A549 treated with ZK216348 at 1 μM for 4 hours (cell line): ENCODE measurements around the gene BECN2. TPM values are rescaled to one million over a fixed set of nuclear protein-coding genes. Genes with fewer than 3 reads are reported as not detected.

Source experiments
- total RNA-seq: library from RNA; stranded (reverse); fragments of 200-300 nt; extraction: Qiagen RNA extraction; gene quantifications from 5 replicates; pipeline ENCODE4 v1.2.3, GENCODE V29; 2022; ENCODE audit warnings: low read depth

The BECN2 gene, protein sequence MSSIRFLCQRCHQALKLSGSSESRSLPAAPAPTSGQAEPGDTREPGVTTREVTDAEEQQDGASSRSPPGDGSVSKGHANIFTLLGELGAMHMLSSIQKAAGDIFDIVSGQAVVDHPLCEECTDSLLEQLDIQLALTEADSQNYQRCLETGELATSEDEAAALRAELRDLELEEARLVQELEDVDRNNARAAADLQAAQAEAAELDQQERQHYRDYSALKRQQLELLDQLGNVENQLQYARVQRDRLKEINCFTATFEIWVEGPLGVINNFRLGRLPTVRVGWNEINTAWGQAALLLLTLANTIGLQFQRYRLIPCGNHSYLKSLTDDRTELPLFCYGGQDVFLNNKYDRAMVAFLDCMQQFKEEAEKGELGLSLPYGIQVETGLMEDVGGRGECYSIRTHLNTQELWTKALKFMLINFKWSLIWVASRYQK
- total RNA-seq, result not detected in 5 replicates

GRCh38 chr1:241957692-241958494, at the start of gene BECN2:
TSS of gene BECN2 (plus strand) at chr1:241957767. CDS start at chr1:241957767, 0 bp downstream.

DNA sequence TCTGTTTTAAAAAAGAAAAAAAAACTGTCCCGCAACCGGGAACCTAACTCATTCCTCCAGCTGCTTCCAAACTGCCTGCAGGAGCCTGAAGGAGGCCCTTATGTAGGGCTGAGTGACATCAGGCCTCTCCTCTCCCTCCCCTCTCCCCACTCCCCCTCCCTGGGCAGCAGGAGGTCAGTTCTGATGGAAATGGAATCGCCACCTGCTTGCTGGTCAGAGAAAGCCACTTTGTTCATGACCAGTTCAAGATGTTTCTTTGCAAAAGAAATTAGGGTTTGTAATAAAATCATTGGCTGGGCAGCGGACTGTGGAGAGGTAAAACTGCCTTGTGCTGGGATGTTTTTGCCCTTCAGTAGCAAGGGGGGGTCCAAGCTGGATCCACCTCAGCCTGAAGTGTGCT, 41.5 kb downstream of the BECN2 start, which contains the start of gene MAP1LC3C:
TSS of gene MAP1LC3C (minus strand) at position 73 of the 400 bp plus-strand sequence. CDS start 90 bp downstream, outside the sequence.

Other genes with a start within 250 kb of the BECN2 start
- gene EXO1, start 109.6 kb upstream of the BECN2 start, total RNA-seq, result 21.6 to 28.6 TPM (median 24.7 TPM) in 5 replicates
- gene MAP1LC3C, start 41.3 kb downstream of the BECN2 start, total RNA-seq, result 0.18 to 0.22 TPM in 2 of 5 replicates, not detected in the others